OCI-LY7 (cell line): Measurements from ENCODE around the gene CTBS. TPM values are rescaled to one million over a fixed set of nuclear protein-coding genes. Genes with fewer than 3 reads are reported as not detected.
A peak's percentile ranks its signal among the peaks of the same experiment; 100 is the strongest.

ENCODE experiments used
- BruUV-seq: library from RNA; stranded (reverse); fragments of 400-500 nt; replicated peaks from 2 replicates; lab custom pipeline; 2021; lab: Mats Ljungman, UMichigan
- CTCF ChIA-PET: fragments of 300-600 bp; sonication (Branson Sonifier 250); formaldehyde crosslinking; loops from one replicate; lab custom pipeline; 2022; ENCODE audit warnings: antibody characterized with exemption; ENCODE audit not compliant: unreplicated experiment; lab: Charles Lee
- POLR2A ChIA-PET: fragments of 300-600 bp; sonication (Branson Sonifier 250); formaldehyde crosslinking; loops from one replicate; lab custom pipeline; 2022; ENCODE audit warnings: antibody characterized with exemption; lab: Charles Lee
- DNase-seq: peaks from one replicate; pipeline ENCODE4 v3.0.0-alpha.2; 2015; ENCODE audit warnings: low spot score
- H2AFZ ChIP-seq: fragments of 200-600 bp; sonication (generic), shearing (Covaris generic); 2 replicates; pipeline ENCODE4 v1.6.1; 2014; ENCODE audit warnings: mild to moderate bottlenecking, antibody characterized with exemption, low read length, moderate library complexity
- H3K27ac ChIP-seq: fragments of 200-600 bp; sonication (generic); 2 replicates; pipeline ENCODE4 v1.5.1; 2014; ENCODE audit warnings: mixed run types, low read depth, mild to moderate bottlenecking, moderate library complexity, low read length, inconsistent platforms; ENCODE audit not compliant: poor library complexity, severe bottlenecking
- H3K36me3 ChIP-seq: fragments of 200-600 bp; sonication (generic); 2 replicates; pipeline ENCODE4 v1.6.1; 2014; ENCODE audit warnings: mild to moderate bottlenecking, antibody characterized with exemption, low read length, moderate library complexity, mixed read lengths; ENCODE audit not compliant: insufficient read depth
- H3K4me1 ChIP-seq: fragments of 200-600 bp; sonication (generic); 2 replicates; pipeline ENCODE4 v1.5.1; 2014; ENCODE audit warnings: mild to moderate bottlenecking, low read length; ENCODE audit not compliant: insufficient read depth, poor library complexity, severe bottlenecking
- H3K4me2 ChIP-seq: fragments of 200-600 bp; sonication (generic); 2 replicates; pipeline ENCODE4 v1.6.1; 2014; ENCODE audit warnings: mild to moderate bottlenecking, low read length
- H3K4me3 ChIP-seq: fragments of 200-600 bp; sonication (generic); 2 replicates; pipeline ENCODE4 v1.5.1; 2014; ENCODE audit warnings: mild to moderate bottlenecking, low read depth, low read length; ENCODE audit not compliant: poor library complexity, severe bottlenecking
- H3K79me2 ChIP-seq: fragments of 200-600 bp; sonication (generic); 2 replicates; pipeline ENCODE4 v1.6.1; 2016; ENCODE audit warnings: low read depth, mild to moderate bottlenecking, low read length, moderate library complexity, mixed read lengths; ENCODE audit not compliant: insufficient read depth
- H3K9me2 ChIP-seq: fragments of 200-600 bp; sonication (generic); 2 replicates; pipeline ENCODE4 v1.6.1; 2016; ENCODE audit warnings: mild to moderate bottlenecking, low read length, mixed read lengths; ENCODE audit not compliant: insufficient read depth
- H3K9me3 ChIP-seq: fragments of 200-600 bp; sonication (generic); 2 replicates; pipeline ENCODE4 v1.6.1; 2014; ENCODE audit warnings: mild to moderate bottlenecking, mixed run types, low read length, mixed read lengths
- H4K20me1 ChIP-seq: fragments of 200-600 bp; sonication (generic); 2 replicates; pipeline ENCODE4 v1.6.1; 2014; ENCODE audit warnings: mild to moderate bottlenecking, antibody characterized with exemption, low read length, moderate library complexity, mixed read lengths; ENCODE audit not compliant: insufficient read depth
- EZH2phosphoT487 ChIP-seq: fragments of 200-600 bp; sonication (generic); IDR thresholded peaks from 2 replicates; pipeline ENCODE4 v1.6.1; 2018; ENCODE audit warnings: low read depth, borderline replicate concordance, mild to moderate bottlenecking, mixed run types, antibody characterized with exemption, low read length, moderate library complexity, mixed read lengths
- intact Hi-C: fragments of 100-400 bp; cut with micrococcal nuclease; formaldehyde crosslinking; loops from one replicate; pipeline ENCODE4 v1.10.0; 2022; ENCODE audit not compliant: unreplicated experiment
- total RNA-seq, 2 experiments: library from RNA; depleted of rRNA in 1 of 2; stranded (reverse); fragments of >200 nt in 1 of 2; shearing (Covaris generic) in 1 of 2; gene quantifications; 2 replicates each; pipeline ENCODE4 v1.2.3, GENCODE V29; 2014 to 2022
- TF ChIP-seq, protein P1 (sequence below): fragments of 200-600 bp; sonication (generic); conservative IDR thresholded peaks from 2 replicates; pipeline ENCODE4 v1.5.1; 2014; ENCODE audit warnings: mild to moderate bottlenecking, antibody characterized with exemption, low read length, moderate library complexity, mixed read lengths

Gene CTBS
- total RNA-seq, 2 experiments from 2014 or later: 4.5 to 9.3 TPM

DNA sequence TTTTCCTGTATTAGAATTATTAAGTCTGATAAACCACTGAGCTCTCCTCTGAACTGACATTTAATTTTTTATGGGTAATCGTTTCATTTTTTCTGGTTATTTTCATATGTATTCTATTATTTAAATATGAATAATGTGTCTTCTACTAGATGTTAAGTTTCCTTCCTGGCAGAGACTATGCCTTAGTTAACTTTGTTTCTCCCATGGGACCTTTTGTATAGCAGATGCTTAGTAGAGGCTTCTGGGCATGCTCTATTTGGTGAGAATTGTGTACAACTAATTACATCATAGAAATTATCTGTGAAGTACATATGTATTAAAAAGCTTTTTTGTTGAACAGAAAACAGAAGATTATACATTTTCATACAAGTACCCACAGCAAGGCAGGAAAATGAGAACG is 23.4 kb downstream of the CTBS start:
- ChIA-PET CTCF (no interaction called here), POLR2A (no interaction called here)
- no peak overlapping the region for H3K4me2 ChIP-seq
- no peak overlapping the region for H2AFZ ChIP-seq
- intact Hi-C loops: no loop called here
- TF ChIP-seq, protein P1, sequence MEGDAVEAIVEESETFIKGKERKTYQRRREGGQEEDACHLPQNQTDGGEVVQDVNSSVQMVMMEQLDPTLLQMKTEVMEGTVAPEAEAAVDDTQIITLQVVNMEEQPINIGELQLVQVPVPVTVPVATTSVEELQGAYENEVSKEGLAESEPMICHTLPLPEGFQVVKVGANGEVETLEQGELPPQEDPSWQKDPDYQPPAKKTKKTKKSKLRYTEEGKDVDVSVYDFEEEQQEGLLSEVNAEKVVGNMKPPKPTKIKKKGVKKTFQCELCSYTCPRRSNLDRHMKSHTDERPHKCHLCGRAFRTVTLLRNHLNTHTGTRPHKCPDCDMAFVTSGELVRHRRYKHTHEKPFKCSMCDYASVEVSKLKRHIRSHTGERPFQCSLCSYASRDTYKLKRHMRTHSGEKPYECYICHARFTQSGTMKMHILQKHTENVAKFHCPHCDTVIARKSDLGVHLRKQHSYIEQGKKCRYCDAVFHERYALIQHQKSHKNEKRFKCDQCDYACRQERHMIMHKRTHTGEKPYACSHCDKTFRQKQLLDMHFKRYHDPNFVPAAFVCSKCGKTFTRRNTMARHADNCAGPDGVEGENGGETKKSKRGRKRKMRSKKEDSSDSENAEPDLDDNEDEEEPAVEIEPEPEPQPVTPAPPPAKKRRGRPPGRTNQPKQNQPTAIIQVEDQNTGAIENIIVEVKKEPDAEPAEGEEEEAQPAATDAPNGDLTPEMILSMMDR: no peak
- no peak for TF ChIP-seq EZH2phosphoT487
- H3K36me3 ChIP-seq: no peaks in the 10 kb centered on the region
- H3K9me3 ChIP-seq: no peaks in the 10 kb centered on the region
- peak; percentile 8 for DNase-seq
- no peaks in the 10 kb centered on the region for H4K20me1 ChIP-seq
- no TSS peak for BruUV-seq
- no peak overlapping the region for H3K27ac ChIP-seq
- H3K79me2 ChIP-seq: no peaks in the 10 kb centered on the region
- no peak overlapping the region for H3K4me3 ChIP-seq
- no peaks in the 10 kb centered on the region for H3K9me2 ChIP-seq
- no peaks in the 10 kb centered on the region for H3K4me1 ChIP-seq

DNA sequence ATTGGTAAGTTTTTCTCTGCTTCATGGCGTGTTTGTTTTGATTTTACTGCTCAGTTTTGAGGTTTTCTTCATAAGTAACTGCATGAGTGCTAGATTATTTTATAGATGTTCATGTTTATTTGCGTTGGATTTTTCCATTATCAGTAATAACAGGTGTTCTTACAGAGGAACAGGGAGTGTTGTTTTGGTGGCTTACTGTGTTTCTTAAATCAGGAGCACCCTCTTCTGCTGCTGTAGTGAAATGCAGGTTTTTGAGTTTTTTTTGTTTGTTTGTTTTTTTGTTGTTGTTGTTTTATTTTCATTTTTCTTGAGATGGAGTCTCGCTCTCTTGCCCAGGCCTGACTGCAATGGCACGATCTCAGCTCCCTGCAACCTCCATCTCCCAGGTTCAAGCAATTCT is 32.6 kb downstream of the CTBS start:
- H3K36me3 ChIP-seq: no peaks in the 10 kb centered on the region
- H3K79me2 ChIP-seq: no peaks in the 10 kb centered on the region
- no peak overlapping the region for H3K4me2 ChIP-seq
- ChIA-PET POLR2A (interaction anchor here (1.1 to 1.6 kb wide), 2 partner anchors 32 to 36 kb away, joined by 3 read pairs; partner anchors contain the start of gene SPATA1), CTCF (no interaction called here)
- no peaks in the 10 kb centered on the region for H3K9me2 ChIP-seq
- peak; percentile 8 for DNase-seq
- no peak overlapping the region for H3K27ac ChIP-seq
- no TSS peak for BruUV-seq
- no peak for TF ChIP-seq EZH2phosphoT487
- TF ChIP-seq, protein P1: peak; percentile 68
- H4K20me1 ChIP-seq: no peaks in the 10 kb centered on the region
- H3K4me3 ChIP-seq: no peak overlapping the region
- intact Hi-C loops: loop anchor here (2.0 to 10.0 kb wide), 3 partner anchors 21 to 213 kb away; no protein-coding TSS in a partner anchor
- H3K9me3 ChIP-seq: no peaks in the 10 kb centered on the region
- H2AFZ ChIP-seq: no peak overlapping the region
- H3K4me1 ChIP-seq: no peaks in the 10 kb centered on the region

DNA sequence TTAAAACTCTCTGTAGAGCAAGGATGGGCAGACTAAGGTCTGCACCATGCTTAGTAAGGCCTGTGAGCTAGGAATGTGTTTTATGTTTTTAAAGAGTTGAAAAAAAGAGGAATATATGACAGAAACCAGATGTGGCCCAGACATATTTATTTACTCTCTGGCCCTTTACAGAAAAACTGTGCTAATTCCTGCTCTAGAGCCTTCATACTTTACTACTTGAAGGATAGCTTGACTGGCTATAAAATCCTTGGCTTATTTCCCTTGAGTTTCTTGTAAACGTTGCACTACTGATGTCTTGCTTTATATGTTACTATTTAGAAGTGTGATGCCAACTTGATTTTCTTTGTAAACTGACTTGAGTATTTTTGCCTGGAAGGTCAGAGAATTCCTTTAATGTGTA is 33.5 kb downstream of the CTBS start:
- BruUV-seq: no TSS peak
- Histone ChIP-seq H4K20me1 (no peaks in the 10 kb centered on the region), H3K4me1 (no peaks in the 10 kb centered on the region), H3K4me3 (no peak overlapping the region), H3K36me3 (no peaks in the 10 kb centered on the region), H3K4me2 (no peak overlapping the region), H3K27ac (no peak overlapping the region), H3K9me2 (no peaks in the 10 kb centered on the region), H3K79me2 (no peaks in the 10 kb centered on the region), H3K9me3 (no peaks in the 10 kb centered on the region), H2AFZ (no peak overlapping the region)
- CTCF ChIA-PET: no interaction called here
- intact Hi-C loops: loop anchor here (2.0 to 10.0 kb wide), 3 partner anchors 20 to 214 kb away; no protein-coding TSS in a partner anchor
- POLR2A ChIA-PET: interaction anchor here (0.5 to 0.9 kb wide), 2 partner anchors 32 to 592 kb away, joined by 4 read pairs; no protein-coding TSS in a partner anchor
- DNase-seq: no peak
- TF ChIP-seq, protein P1: no peak
- TF ChIP-seq EZH2phosphoT487: no peak
